PC-3 (cell line): ENCODE data around the gene SCAANT1. TPM values are rescaled to one million over a fixed set of nuclear protein-coding genes. Genes with fewer than 3 reads are reported as not detected.

Experiments
- ATAC-seq: fragments of 200-7000 bp; cut with Tn5 transposase; 2 replicates; pipeline ENCODE4 v1.9.1; 2020; ENCODE audit warnings: mild to moderate bottlenecking, moderate library complexity
- BruUV-seq: library from RNA; stranded (reverse); fragments of 400-500 nt; replicated peaks from 2 replicates; lab custom pipeline; 2021; lab: Mats Ljungman, UMichigan
- CTCF ChIA-PET: fragments of 300-600 bp; sonication (Branson Sonifier 250); formaldehyde crosslinking; loops from one replicate; lab custom pipeline; 2022; ENCODE audit warnings: antibody characterized with exemption; lab: Charles Lee
- POLR2A ChIA-PET: fragments of 300-600 bp; sonication (Branson Sonifier 250); formaldehyde crosslinking; loops from one replicate; lab custom pipeline; 2022; ENCODE audit warnings: antibody characterized with exemption; ENCODE audit not compliant: unreplicated experiment; lab: Charles Lee
- DNase-seq: peaks from one replicate; pipeline ENCODE4 v3.0.0-alpha.2; 2015
- H2AFZ ChIP-seq: fragments of 300-600 bp; sonication (generic); 2 replicates; pipeline ENCODE4 v1.6.0; 2016; ENCODE audit warnings: antibody characterized with exemption, low read length
- H3F3A ChIP-seq: fragments of 300-600 bp; sonication (generic); one replicate; pipeline ENCODE4 v1.6.0; 2017; ENCODE audit warnings: antibody characterized with exemption, low read length, control low read depth, mild to moderate bottlenecking; ENCODE audit not compliant: unreplicated experiment
- H3K27ac ChIP-seq: fragments of 300-600 bp; sonication (generic); 2 replicates; pipeline ENCODE4 v1.5.1; 2016; ENCODE audit warnings: mild to moderate bottlenecking, low read length
- H3K27me3 ChIP-seq: fragments of 300-600 bp; sonication (generic); 2 replicates; pipeline ENCODE4 v1.6.1; 2016; ENCODE audit warnings: low read length, mixed read lengths
- H3K36me3 ChIP-seq: fragments of 300-600 bp; sonication (generic); 2 replicates; pipeline ENCODE4 v1.6.1; 2016; ENCODE audit warnings: low read depth, mixed run types, low read length, mixed read lengths
- H3K4me1 ChIP-seq: fragments of 300-600 bp; sonication (generic); 2 replicates; pipeline ENCODE4 v1.5.1; 2016; ENCODE audit warnings: low read length; ENCODE audit not compliant: insufficient read depth
- H3K4me2 ChIP-seq: fragments of 300-600 bp; sonication (generic); 2 replicates; pipeline ENCODE4 v1.6.0; 2016; ENCODE audit warnings: low read length
- H3K4me3 ChIP-seq: fragments of 300-600 bp; sonication (generic); 2 replicates; pipeline ENCODE4 v1.5.1; 2016; ENCODE audit warnings: mild to moderate bottlenecking, low read length, mixed read lengths
- H3K79me2 ChIP-seq: fragments of 300-600 bp; sonication (generic); 2 replicates; pipeline ENCODE4 v1.6.1; 2017; ENCODE audit warnings: low read length, mixed read lengths
- H3K9ac ChIP-seq: fragments of 300-600 bp; sonication (generic); 2 replicates; pipeline ENCODE4 v1.6.0; 2016; ENCODE audit warnings: mild to moderate bottlenecking, low read length
- H3K9me2 ChIP-seq: fragments of 300-600 bp; sonication (generic); replicated peaks from 2 replicates; pipeline ENCODE4 v1.6.1; 2016; ENCODE audit warnings: mixed run types, low read length, mixed read lengths
- H3K9me3 ChIP-seq: fragments of 300-600 bp; sonication (generic); 2 replicates; pipeline ENCODE4 v1.6.1; 2016; ENCODE audit warnings: low read length, mixed read lengths
- H4K20me1 ChIP-seq: fragments of 300-600 bp; sonication (generic); 2 replicates; pipeline ENCODE4 v1.6.1; 2016; ENCODE audit warnings: low read length, mixed read lengths
- CTCF ChIP-seq: fragments of 300-600 bp; sonication (generic); conservative IDR thresholded peaks from 2 replicates; pipeline ENCODE4 v1.5.1; 2017; ENCODE audit warnings: antibody characterized with exemption, low read depth, mild to moderate bottlenecking, low read length
- EZH2 ChIP-seq: fragments of 300-600 bp; sonication (generic); IDR thresholded peaks from one replicate; pipeline ENCODE4 v1.6.1; 2017; ENCODE audit warnings: antibody characterized with exemption, mild to moderate bottlenecking, low read length; ENCODE audit not compliant: unreplicated experiment
- EZH2phosphoT487 ChIP-seq: fragments of 300-600 bp; sonication (generic); IDR thresholded peaks from 2 replicates; pipeline ENCODE4 v1.6.1; 2018; ENCODE audit warnings: mild to moderate bottlenecking, antibody characterized with exemption, low read length, borderline replicate concordance
- intact Hi-C: fragments of 100-400 bp; cut with micrococcal nuclease; formaldehyde crosslinking; loops from 2 replicates; pipeline ENCODE4 v1.9.0; 2023
- total RNA-seq: library from RNA; depleted of rRNA; stranded (reverse); fragments of >200 nt; gene quantifications from 2 replicates; pipeline ENCODE4 v1.2.3, GENCODE V29; 2014

SCAANT1 gene
- total RNA-seq, 1 experiment from 2014 or later = not detected

GRCh38 chr3:63908776-63909175 lies 3.4 kb downstream of the SCAANT1 start:
- no peaks in the 10 kb centered on the region for H3K9me2 ChIP-seq
- H3F3A ChIP-seq = no peaks in the 10 kb centered on the region
- no peaks in the 10 kb centered on the region for H3K27me3 ChIP-seq
- ChIA-PET POLR2A (no interaction called here), CTCF (no interaction called here)
- H3K4me1 ChIP-seq = peaks cover 12% of the 10 kb centered on the region
- no peak overlapping the region for H2AFZ ChIP-seq
- ATAC-seq (no peak), DNase-seq (no peak)
- H3K9me3 ChIP-seq = no peaks in the 10 kb centered on the region
- TF ChIP-seq EZH2phosphoT487 (no peak), CTCF (no peak), EZH2 (no peak)
- H3K9ac ChIP-seq = no peak overlapping the region
- H3K79me2 ChIP-seq = peaks cover 21% of the 10 kb centered on the region
- H3K36me3 ChIP-seq = no peaks in the 10 kb centered on the region
- no peak overlapping the region for H3K4me3 ChIP-seq
- BruUV-seq = no TSS peak
- H3K4me2 ChIP-seq = no peak overlapping the region
- intact Hi-C loops = no loop called here
- H4K20me1 ChIP-seq = no peaks in the 10 kb centered on the region
- H3K27ac ChIP-seq = no peak overlapping the region

GRCh38 chr3:63908081-63908736 lies 4.0 kb downstream of the SCAANT1 start:
- no peaks in the 10 kb centered on the region for H3K9me3 ChIP-seq
- H4K20me1 ChIP-seq = no peaks in the 10 kb centered on the region
- H3K27ac ChIP-seq = no peak overlapping the region
- no TSS peak for BruUV-seq
- ATAC-seq (no peak), DNase-seq (no peak)
- intact Hi-C loops = no loop called here
- CTCF ChIA-PET = interaction anchor here (0.6 kb wide), 1 partner anchor 569 kb away, joined by 3 read pairs; no protein-coding TSS in a partner anchor
- POLR2A ChIA-PET = interaction anchor here (0.7 kb wide), 1 partner anchor 28 kb away, joined by 3 read pairs; no protein-coding TSS in a partner anchor
- H3K9me2 ChIP-seq = no peaks in the 10 kb centered on the region
- H3F3A ChIP-seq = no peaks in the 10 kb centered on the region
- no peak overlapping the region for H3K4me3 ChIP-seq
- H3K4me1 ChIP-seq = peaks cover 12% of the 10 kb centered on the region; the same call in 1 of the 2 replicates
- TF ChIP-seq CTCF = peak; percentile 30; the same call in 1 of the 2 replicates
- no peak for TF ChIP-seq EZH2phosphoT487
- H3K79me2 ChIP-seq = peaks cover 15% of the 10 kb centered on the region
- H2AFZ ChIP-seq = no peak overlapping the region
- H3K9ac ChIP-seq = no peak overlapping the region
- no peak overlapping the region for H3K4me2 ChIP-seq
- H3K27me3 ChIP-seq = no peaks in the 10 kb centered on the region
- no peaks in the 10 kb centered on the region for H3K36me3 ChIP-seq
